HL-60 (cell line): Measurements from ENCODE around the gene CCDC89.

ENCODE experiments used
- CTCF ChIP-seq: IDR thresholded peaks from one replicate; pipeline ENCODE4 v1.5.1; 2011; ENCODE audit warnings: low read length, control low read depth, inconsistent platforms; ENCODE audit not compliant: insufficient read depth
- POLR2AphosphoS5 ChIP-seq: IDR thresholded peaks from 2 replicates; pipeline ENCODE4 v1.6.1; 2012; ENCODE audit warnings: low read depth
- REST ChIP-seq: IDR thresholded peaks from 2 replicates; pipeline ENCODE4 v1.6.1; 2012; ENCODE audit warnings: low read depth; ENCODE audit not compliant: insufficient replicate concordance

GRCh38 chr11:85712953-85713352 lies 27.0 kb upstream of the CCDC89 start:
- TF ChIP-seq REST (no peak), POLR2AphosphoS5 (no peak), CTCF (no peak)
